HG03457 (cell line): ENCODE data around the gene INPP5A.

Experiments
- ATAC-seq: cut with Tn5 transposase; IDR thresholded peaks from one replicate; pipeline ENCODE4 v1.9.1; 2021; ENCODE audit warnings: moderate number of reproducible peaks; ENCODE audit not compliant: unreplicated experiment

The INPP5A gene

GRCh38 chr10:132577350-132578003 lies 39.9 kb downstream of the INPP5A start:
- no peak for ATAC-seq

- ATAC-seq, result no peak
Measured at GRCh38 chr10:132578287-132578951, 40.8 kb downstream of the INPP5A start.

GRCh38 chr10:132579027-132579859 lies 41.7 kb downstream of the INPP5A start:
- ATAC-seq, result no peak

GRCh38 chr10:132580143-132580542 lies 42.6 kb downstream of the INPP5A start:
- no peak for ATAC-seq

- ATAC-seq, result no peak
Measured at GRCh38 chr10:132580617-132581016, 43.0 kb downstream of the INPP5A start.

DNA sequence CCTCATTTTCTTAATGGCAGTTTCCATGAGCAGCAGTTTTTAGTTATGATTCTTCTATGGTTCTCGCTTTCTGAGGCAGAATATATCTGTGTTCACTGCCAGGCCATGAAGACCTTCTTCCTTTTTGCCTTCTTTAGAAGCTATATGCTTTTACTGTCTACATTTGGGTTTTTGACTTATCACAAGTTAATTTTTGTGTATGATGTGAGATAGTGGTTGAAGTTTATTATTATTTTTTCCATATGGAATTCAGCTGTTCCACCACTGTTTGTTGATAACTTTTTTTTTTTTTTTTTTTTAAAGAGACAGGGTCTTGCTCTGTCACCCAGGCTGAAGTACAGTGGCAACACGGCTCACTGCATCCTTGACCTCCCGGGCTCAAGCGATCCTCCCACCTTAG lies 44.5 kb downstream of the INPP5A start:
- no peak for ATAC-seq

DNA sequence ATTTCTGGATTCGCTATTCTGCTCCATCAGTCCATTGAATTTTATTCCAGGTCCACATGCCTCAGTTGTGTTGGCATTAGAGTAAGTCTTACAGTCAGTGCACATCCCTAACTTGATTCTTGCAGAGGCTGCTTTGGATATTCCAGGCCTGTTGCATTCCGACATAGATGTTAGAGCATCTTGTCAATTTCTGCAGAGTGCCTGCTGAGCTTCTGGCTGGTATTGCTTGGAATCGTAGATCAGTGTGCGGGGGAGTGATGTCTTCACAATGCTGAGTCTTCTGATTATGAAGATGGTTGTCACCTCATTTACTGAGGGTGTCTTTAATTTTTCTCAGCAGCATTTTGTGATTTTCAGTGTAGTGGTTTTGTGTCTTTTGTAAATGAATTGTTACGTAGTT lies 45.2 kb downstream of the INPP5A start:
- ATAC-seq, result no peak

- no peak for ATAC-seq
Measured at GRCh38 chr10:132583456-132583855, 45.9 kb downstream of the INPP5A start.

DNA sequence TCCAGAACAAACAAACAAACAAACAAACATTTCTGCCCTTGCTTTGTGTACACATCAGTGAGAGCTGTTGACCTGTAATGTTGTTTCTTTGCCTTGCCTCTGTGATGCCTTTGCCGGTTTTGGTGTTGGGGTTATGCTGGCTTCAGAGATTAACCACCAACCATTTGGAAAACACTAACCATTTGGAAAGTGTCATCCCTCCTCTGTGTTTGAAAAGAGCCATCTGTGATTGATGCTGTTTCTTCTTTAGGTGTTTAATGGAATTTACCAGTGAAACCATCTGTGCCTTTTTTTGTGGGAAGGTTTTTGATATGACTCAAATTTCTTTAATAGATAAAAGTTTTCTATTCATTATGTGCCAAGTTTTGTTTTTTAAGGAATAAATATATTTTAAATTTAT lies 46.5 kb downstream of the INPP5A start:
- ATAC-seq, result no peak

- ATAC-seq, result no peak
Measured at GRCh38 chr10:132585732-132586722, 48.4 kb downstream of the INPP5A start.

GRCh38 chr10:132586739-132587138 lies 49.2 kb downstream of the INPP5A start:
- ATAC-seq, result no peak

- ATAC-seq, result no peak
Measured at GRCh38 chr10:132587175-132587574, 49.6 kb downstream of the INPP5A start.

- ATAC-seq, result no peak
Measured at GRCh38 chr10:132588301-132589013, 50.9 kb downstream of the INPP5A start.

DNA sequence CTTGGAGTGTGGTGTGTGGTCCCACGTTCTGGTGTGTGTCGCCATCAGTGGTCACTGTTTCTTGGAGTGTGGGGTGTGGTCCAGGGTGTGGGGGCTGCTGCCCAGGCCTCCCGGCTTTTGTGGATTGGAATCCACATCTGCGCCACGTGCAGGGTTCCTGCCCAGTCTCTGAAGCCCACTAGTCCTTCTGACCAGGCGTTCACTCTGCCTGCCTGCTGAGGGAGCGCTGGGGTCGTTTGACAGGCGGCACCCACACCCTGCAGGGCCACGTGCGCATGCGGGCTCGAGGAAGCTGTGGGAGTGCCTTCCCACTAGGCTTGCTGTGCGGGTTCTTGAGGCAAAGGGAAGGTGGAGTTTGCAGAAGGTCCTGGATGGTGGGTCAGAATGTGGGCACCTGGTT lies 51.4 kb downstream of the INPP5A start:
- no peak for ATAC-seq

DNA sequence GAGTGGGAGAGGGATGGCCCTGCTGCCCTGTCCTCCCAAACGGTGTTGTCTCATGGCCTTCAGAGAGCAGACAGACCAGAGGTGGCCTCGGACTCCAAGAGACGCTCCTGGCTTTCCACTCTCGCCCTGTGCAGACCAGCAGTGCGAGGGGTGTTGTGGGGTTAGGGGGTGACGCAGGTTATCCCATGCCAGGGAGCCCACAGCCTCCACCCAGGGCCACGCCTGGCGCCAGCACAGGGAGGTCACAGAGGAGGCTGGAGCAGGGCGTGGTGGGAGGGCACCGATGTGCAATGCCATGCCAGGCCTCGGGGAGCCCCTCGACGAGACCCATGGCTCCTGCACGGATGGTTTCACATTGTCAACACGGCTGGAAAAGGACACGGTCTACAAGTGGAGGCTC lies 52.1 kb downstream of the INPP5A start:
- no peak for ATAC-seq

DNA sequence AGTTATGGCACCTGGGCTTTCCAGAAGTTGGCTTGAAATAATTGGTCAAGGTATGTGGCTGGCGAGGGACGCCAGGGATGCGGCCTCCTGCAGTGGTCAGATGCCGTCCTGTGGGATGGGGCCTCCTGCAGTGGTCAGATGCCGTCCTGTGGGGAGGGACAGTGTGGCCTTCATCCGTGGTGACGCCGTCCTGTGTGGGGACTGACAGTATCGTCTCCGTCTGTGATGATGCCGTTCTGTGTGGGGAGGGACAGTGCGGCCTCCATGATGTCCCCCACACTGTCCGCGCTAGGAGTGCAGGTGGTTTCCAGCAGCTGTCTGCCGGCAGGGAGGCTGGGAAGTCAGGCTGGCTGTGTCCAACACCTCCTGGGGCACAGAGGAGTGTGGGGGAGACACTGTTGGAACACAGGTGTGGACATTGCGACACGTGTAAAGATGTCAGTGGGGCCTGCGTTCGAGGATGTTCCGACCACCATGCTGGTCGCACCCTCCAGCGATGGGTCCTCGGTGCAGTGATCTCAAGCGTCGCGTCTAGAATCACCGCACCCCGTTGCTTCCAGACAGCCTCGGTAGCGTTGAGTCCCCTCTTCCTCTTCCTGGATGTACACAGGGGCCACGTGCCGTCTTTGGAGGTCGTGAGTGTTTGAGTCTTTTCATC lies 52.6 kb downstream of the INPP5A start:
- ATAC-seq, result no peak

DNA sequence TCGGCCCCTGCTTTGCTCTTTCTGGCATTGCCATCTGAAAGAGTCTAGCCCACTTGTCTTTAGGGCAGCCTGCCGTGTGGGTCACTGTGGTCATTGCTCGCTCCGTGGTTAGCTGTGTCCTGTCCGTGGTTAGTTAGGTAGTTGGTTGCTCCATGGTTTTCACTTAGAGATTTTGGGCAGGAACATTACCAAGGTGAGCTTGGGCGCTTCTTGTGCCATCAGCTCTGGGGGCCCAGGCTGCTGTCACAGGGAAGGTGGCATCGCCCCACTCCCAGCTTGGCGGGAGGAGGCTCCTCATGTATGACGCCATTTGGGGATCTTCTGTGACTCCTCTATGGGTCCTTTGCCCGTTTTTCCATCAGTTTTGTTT lies 53.1 kb downstream of the INPP5A start:
- no peak for ATAC-seq

DNA sequence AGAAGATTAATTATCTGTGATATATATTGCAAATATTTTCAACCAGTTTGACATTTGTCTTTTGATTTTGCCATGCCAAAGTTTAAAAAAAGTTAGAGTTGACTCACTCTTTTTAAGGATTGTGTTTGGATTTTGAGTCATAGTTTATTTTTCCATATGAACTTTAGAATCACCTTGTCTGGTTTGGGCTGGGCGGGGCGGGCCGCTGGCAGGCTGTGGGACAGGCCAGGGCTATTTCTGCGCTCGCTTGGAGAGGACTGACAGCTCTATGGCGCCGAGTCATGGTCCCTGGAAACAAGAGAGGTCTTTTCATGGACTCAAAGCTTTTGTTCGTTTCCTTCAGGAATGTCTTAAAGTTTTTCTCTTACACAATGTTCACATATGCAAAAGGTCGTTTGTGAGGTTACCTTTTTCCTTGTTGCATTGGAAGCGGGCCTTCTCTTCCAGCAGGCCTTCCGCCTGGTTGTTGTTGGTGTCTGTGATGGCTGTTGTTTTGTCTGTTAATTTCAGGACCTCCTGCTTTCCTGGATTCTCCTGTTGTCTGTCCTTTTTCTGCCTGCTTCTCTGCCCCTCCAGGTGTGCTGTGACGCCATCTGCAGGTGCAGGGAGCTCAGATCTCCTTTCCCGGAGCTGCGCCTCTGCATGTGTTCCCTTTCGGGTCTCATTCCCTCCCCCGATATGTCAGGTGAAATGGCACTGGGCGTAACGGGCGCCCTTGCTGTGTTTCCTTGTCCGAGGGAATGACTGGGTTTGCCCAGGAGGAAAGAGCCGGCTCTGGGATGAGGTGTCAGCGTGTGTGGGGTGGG lies 53.8 kb downstream of the INPP5A start:
- ATAC-seq, result no peak
